Neuron (in vitro differentiated cells): ENCODE results near the gene SAMMSON.

Experiments
- H2AFZ ChIP-seq: one replicate; pipeline ENCODE4 v1.6.1; 2013; ENCODE audit warnings: low read depth, mild to moderate bottlenecking, inconsistent platforms, low read length, moderate library complexity
- H3K27me3 ChIP-seq: one replicate; pipeline ENCODE4 v1.6.1; 2013; ENCODE audit warnings: low read length; ENCODE audit not compliant: insufficient read depth
- H3K36me3 ChIP-seq: one replicate; pipeline ENCODE4 v1.6.1; 2013; ENCODE audit warnings: low read length; ENCODE audit not compliant: insufficient read depth
- H3K4me1 ChIP-seq: one replicate; pipeline ENCODE4 v1.6.1; 2013; ENCODE audit warnings: low read length; ENCODE audit not compliant: insufficient read depth
- H3K4me3 ChIP-seq: 2 replicates; pipeline ENCODE4 v1.5.1; 2013; ENCODE audit warnings: mild to moderate bottlenecking, low read length, moderate library complexity
- H3K9me3 ChIP-seq: one replicate; pipeline ENCODE4 v1.6.1; 2013; ENCODE audit warnings: low read length

Gene SAMMSON

DNA sequence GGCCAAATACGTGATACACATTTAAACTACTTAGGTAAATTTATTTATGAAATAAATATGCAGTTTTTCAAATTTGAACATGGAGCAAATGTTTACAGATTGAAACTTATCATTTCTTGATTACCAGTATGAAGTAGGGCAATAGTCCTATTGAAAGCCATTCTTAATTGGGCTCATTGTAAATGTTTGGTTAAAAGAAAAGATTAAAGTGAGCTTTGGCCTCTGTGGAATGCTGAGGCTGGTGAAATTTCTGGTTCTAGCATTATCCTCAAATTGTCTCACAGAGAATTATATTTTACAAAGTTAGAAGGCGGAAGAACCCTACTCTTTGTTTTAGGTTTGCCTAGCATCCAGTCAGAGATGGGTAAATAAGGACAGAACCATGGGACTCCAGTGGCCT is 73.2 kb downstream of the SAMMSON start:
- H3K9me3 ChIP-seq, result no peaks in the 10 kb centered on the region
- no peak overlapping the region for H3K4me3 ChIP-seq
- no peak overlapping the region for H2AFZ ChIP-seq
- H3K36me3 ChIP-seq, result no peaks in the 10 kb centered on the region
- peaks cover 7% of the 10 kb centered on the region for H3K4me1 ChIP-seq
- peaks cover 5% of the 10 kb centered on the region for H3K27me3 ChIP-seq

DNA sequence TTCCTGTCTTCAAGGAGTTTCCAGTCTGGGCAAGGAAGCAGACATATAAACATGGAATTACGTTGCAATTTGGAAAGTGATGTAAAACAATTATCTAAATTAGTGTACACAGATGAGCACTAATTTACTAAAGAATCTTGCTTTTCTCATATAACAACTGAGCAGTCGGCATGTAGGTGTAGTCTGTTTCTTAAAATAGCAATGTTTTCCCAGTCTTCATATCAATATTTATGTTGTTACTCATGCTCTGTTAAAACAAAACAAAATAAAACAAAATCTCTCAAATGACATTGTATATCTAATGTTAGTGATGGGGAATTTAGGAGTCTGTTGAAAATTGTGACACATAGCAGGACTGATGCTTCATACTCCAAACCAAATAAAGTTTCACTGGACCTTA is 75.6 kb downstream of the SAMMSON start:
- H3K36me3 ChIP-seq, result no peaks in the 10 kb centered on the region
- H2AFZ ChIP-seq, result no peak overlapping the region
- H3K9me3 ChIP-seq, result no peaks in the 10 kb centered on the region
- peaks cover 7% of the 10 kb centered on the region for H3K4me1 ChIP-seq
- no peak overlapping the region for H3K4me3 ChIP-seq
- peaks cover 5% of the 10 kb centered on the region for H3K27me3 ChIP-seq

DNA sequence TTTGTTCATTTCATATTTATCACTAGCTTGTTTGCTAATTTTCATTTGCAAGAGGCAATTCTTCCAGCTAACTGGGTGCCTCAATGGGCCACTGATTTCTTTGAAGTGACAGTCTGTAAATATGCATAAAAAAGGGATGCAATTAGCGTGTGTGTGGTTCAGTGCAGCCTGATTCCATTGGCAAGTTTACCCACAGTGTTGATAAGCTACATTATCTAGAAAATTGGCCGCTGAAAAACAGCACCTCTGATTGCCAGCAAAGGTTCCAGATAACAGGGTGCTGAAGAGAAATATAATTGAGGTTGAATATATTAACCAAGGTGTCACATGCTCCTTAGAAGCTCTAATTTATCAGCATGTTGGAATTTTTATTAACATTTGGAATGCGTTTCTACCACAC is 76.9 kb downstream of the SAMMSON start:
- H3K4me1 ChIP-seq, result peaks cover 7% of the 10 kb centered on the region
- H3K4me3 ChIP-seq, result no peak overlapping the region
- peaks cover 4% of the 10 kb centered on the region for H3K27me3 ChIP-seq
- H3K36me3 ChIP-seq, result no peaks in the 10 kb centered on the region
- H3K9me3 ChIP-seq, result no peaks in the 10 kb centered on the region
- no peak overlapping the region for H2AFZ ChIP-seq

DNA sequence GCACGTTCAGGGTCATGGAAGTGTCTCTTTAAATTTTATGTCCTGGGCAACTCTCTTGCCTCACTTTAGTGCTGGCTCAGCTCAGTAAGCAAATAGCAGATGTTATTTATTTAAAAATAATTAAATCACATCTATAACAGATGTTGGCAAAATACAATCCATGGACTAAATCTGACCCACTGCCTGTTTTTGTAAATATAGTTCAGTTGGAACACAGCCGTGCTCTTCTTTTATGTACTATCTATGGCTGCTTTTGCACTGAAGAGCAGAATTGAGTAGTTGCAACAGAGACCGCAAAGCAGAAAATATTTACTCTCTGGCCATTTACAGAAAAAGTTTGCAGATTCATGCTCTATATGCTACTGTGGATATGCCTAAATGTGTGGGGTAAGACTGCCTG is 79.2 kb downstream of the SAMMSON start:
- no peaks in the 10 kb centered on the region for H3K27me3 ChIP-seq
- H3K36me3 ChIP-seq, result no peaks in the 10 kb centered on the region
- H2AFZ ChIP-seq, result no peak overlapping the region
- no peak overlapping the region for H3K4me3 ChIP-seq
- no peaks in the 10 kb centered on the region for H3K4me1 ChIP-seq
- no peaks in the 10 kb centered on the region for H3K9me3 ChIP-seq

DNA sequence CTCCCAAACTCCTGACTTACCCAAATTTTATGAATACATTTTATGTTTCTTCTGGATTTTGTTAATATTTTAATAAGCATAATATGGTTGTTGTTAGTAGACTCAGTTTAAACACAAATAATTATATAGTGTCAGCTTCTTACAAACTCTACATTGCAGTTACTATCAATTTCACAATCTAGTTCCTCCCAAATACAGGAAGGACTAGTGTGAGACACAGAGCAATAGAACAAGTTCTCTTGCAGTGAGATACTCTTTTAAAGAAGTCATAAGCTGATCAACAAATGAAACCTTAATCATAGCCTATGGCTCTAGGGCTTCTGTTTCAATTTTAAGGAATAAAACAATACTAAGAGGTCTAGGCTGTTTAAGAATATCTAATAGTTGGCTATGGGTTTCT is 86.1 kb downstream of the SAMMSON start:
- H3K4me3 ChIP-seq, result no peak overlapping the region
- H3K36me3 ChIP-seq, result no peaks in the 10 kb centered on the region
- no peaks in the 10 kb centered on the region for H3K27me3 ChIP-seq
- no peaks in the 10 kb centered on the region for H3K9me3 ChIP-seq
- no peaks in the 10 kb centered on the region for H3K4me1 ChIP-seq
- H2AFZ ChIP-seq, result no peak overlapping the region

DNA sequence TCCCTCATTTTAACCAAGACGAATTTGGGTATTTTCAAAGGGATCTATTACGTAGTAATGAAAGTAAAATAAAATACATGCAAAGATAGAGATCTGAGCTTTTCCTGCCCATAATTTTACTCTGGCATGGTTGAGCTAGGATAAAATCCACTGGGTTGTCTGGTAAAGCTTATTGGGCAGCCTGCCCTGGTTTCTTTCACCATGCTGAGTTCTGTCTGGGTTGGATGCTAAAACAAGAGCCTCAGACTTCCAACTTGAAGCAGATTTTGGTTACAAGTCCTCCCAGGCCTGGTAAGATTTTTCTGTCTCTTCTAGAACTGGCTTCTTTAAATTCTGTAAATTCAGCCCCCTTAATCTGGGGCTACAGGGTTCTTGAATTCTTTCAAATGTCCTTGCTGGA is 86.8 kb downstream of the SAMMSON start:
- Histone ChIP-seq H3K9me3 (no peaks in the 10 kb centered on the region), H2AFZ (no peak overlapping the region), H3K4me1 (no peaks in the 10 kb centered on the region), H3K27me3 (no peaks in the 10 kb centered on the region), H3K4me3 (no peak overlapping the region), H3K36me3 (no peaks in the 10 kb centered on the region)

DNA sequence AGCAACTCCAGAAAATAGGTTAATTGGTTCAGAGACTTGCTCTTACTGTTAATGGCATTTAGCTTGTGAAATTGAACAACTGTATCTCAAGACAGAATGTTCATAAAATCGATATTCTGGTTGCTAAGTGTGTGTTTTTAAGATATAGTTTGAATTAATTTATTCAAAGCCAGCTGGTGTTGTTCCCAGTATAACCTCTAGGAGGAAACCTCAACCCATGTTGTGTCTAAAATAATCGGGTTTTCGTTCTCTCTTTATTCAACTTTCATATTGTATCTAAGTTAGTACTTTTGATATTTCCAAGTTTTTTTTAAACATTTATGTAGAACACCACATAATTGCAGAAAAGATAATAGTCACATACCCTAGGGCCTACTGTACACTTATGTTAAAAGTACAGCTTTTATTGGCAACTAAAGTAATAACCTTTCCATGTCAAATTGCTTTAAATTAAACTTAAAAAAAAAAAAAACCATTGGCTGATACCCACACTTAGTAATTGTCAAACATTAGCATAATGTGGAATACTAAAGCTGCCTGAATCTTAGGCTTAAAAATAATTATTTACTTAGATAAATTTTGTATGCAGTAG is 90.9 kb downstream of the SAMMSON start:
- Histone ChIP-seq H3K36me3 (no peaks in the 10 kb centered on the region), H2AFZ (no peak overlapping the region), H3K4me1 (no peaks in the 10 kb centered on the region), H3K27me3 (no peaks in the 10 kb centered on the region), H3K9me3 (no peaks in the 10 kb centered on the region), H3K4me3 (no peak overlapping the region)

DNA sequence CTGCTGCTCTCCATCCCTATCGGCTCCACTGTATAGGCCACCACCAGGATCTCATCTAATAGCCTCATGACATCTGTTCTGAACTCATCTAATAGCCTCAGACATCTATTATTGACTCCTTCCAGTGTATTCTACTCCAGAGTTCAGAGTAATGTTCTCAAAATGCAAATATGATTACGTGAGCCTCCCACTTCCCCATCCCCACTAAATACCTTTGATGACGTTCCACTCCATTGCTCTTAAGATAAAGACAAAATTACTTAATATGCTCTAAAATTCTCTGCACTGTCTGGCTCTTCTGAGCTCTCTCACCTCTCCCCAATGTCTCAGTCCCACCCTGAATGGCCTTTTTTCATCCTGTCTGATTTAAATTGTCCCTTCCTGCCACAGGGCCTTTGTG is 94.7 kb downstream of the SAMMSON start:
- Histone ChIP-seq H3K9me3 (no peaks in the 10 kb centered on the region), H3K36me3 (no peaks in the 10 kb centered on the region), H3K4me1 (no peaks in the 10 kb centered on the region), H3K4me3 (no peak overlapping the region), H3K27me3 (no peaks in the 10 kb centered on the region), H2AFZ (no peak overlapping the region)

DNA sequence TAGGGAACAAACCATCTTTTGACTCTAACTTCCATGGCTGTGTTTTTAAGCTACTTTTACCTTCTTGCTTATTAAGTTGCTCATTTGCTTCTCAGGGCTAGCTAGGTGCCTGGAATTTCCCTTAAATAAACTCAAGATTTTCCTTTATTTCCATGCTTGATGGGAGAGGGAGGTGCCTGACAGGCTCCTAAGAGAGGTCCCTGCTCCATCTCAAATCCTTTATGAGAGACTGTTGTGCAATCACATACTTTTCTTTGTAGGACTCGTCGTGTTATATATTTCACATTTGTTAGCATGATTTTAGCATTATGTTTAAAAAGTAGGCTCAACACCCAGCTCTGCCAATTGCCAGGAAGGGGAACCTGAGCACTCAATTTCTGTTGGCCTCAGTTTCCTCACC is 95.7 kb downstream of the SAMMSON start:
- H3K4me1 ChIP-seq, result no peaks in the 10 kb centered on the region
- H3K9me3 ChIP-seq, result no peaks in the 10 kb centered on the region
- no peaks in the 10 kb centered on the region for H3K36me3 ChIP-seq
- H3K27me3 ChIP-seq, result no peaks in the 10 kb centered on the region
- H2AFZ ChIP-seq, result no peak overlapping the region
- no peak overlapping the region for H3K4me3 ChIP-seq

DNA sequence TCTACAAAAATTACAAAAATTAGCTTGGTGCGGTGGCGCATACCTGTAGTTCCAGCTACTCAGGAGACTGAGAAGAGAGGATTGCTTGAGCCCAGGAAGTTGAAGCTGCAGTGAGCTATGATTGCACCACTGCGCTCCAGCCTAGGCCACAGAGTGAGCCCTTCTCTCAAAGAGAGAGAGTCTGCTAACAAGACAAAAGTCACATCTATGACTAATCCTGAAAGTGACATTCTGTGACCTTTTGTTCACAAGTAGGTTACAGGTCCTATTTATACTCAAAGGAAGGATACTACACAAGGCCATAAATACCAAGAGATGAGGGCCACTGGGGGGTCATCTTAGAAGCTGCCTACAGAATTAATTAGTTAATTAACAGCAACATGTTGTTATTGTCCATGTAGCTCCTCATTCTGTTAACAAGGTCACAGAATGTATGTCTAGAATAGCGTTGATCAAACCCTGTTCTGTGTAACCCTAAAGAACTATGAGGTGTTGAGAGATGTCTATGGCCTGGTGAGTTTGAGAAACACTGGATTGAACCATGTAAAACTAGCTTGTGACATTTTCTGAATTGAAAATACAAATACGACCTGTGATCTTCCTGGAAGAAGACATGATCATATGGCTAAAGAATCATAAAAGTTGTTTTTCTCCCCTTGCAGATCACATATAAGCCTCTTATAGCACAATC is 97.0 kb downstream of the SAMMSON start:
- H3K9me3 ChIP-seq, result no peaks in the 10 kb centered on the region
- H3K4me1 ChIP-seq, result no peaks in the 10 kb centered on the region
- H3K4me3 ChIP-seq, result no peak overlapping the region
- H2AFZ ChIP-seq, result no peak overlapping the region
- H3K27me3 ChIP-seq, result no peaks in the 10 kb centered on the region
- H3K36me3 ChIP-seq, result no peaks in the 10 kb centered on the region

- Histone ChIP-seq H3K4me1 (no peaks in the 10 kb centered on the region), H3K9me3 (no peaks in the 10 kb centered on the region), H3K36me3 (no peaks in the 10 kb centered on the region), H3K27me3 (no peaks in the 10 kb centered on the region), H2AFZ (no peak overlapping the region), H3K4me3 (no peak overlapping the region)
These were observed 97.6 kb downstream of the SAMMSON start for GRCh38 chr3:70097084-70097483.

DNA sequence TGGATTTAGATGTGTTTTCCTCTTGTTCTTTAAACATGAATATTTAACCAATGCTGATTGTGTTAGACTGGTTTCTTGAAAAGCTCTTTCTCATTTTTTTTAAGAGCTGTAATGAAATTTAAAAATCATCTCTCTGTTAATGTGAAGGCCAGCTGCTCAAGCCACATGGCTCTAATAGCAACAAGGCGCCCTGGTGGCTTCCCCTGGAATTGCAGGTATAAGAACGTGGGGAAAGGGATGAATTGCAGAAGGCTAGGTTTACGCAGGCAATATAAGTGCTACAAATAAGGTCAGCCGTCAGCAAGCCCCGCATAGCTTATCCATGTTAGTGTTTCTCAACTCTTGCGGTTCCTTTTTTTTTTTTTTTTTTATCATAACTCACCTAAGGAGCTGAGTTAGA is 108.5 kb downstream of the SAMMSON start:
- no peaks in the 10 kb centered on the region for H3K27me3 ChIP-seq
- H2AFZ ChIP-seq, result no peak overlapping the region
- no peak overlapping the region for H3K4me3 ChIP-seq
- H3K4me1 ChIP-seq, result no peaks in the 10 kb centered on the region
- H3K36me3 ChIP-seq, result no peaks in the 10 kb centered on the region
- no peaks in the 10 kb centered on the region for H3K9me3 ChIP-seq

- no peaks in the 10 kb centered on the region for H3K36me3 ChIP-seq
- no peaks in the 10 kb centered on the region for H3K27me3 ChIP-seq
- no peaks in the 10 kb centered on the region for H3K4me1 ChIP-seq
- H3K4me3 ChIP-seq, result no peak overlapping the region
- no peaks in the 10 kb centered on the region for H3K9me3 ChIP-seq
- no peak overlapping the region for H2AFZ ChIP-seq
These were observed 109.0 kb downstream of the SAMMSON start for GRCh38 chr3:70108546-70108945.

GRCh38 chr3:70110066-70110465 is 110.5 kb downstream of the SAMMSON start:
- Histone ChIP-seq H2AFZ (no peak overlapping the region), H3K4me3 (no peak overlapping the region), H3K9me3 (no peaks in the 10 kb centered on the region), H3K4me1 (no peaks in the 10 kb centered on the region), H3K27me3 (no peaks in the 10 kb centered on the region), H3K36me3 (no peaks in the 10 kb centered on the region)
